MM.1S (cell line): ENCODE measurements around the gene ARMC9.

Experiments used
- DNase-seq: peaks from one replicate; pipeline ENCODE4 v3.0.0-alpha.2; 2015
- H2AFZ ChIP-seq: fragments of 300-600 bp; sonication (generic); 2 replicates; pipeline ENCODE4 v1.6.0; 2016; ENCODE audit warnings: antibody characterized with exemption, low read length
- H3F3A ChIP-seq: fragments of 300-600 bp; sonication (generic); 2 replicates; pipeline ENCODE4 v1.6.1; 2016; ENCODE audit warnings: mild to moderate bottlenecking, antibody characterized with exemption, low read length, moderate library complexity, mixed read lengths; ENCODE audit not compliant: insufficient read depth
- H3K27ac ChIP-seq: fragments of 300-600 bp; sonication (generic); 2 replicates; pipeline ENCODE4 v1.5.1; 2016; ENCODE audit warnings: mild to moderate bottlenecking, low read length
- H3K27me3 ChIP-seq: fragments of 300-600 bp; sonication (generic); replicated peaks from 2 replicates; pipeline ENCODE4 v1.6.0; 2016; ENCODE audit warnings: low read length; ENCODE audit not compliant: insufficient read depth
- H3K36me3 ChIP-seq: fragments of 300-600 bp; sonication (generic); replicated peaks from 2 replicates; pipeline ENCODE4 v1.6.1; 2016; ENCODE audit warnings: mild to moderate bottlenecking, low read length, mixed read lengths; ENCODE audit not compliant: insufficient read depth
- H3K4me1 ChIP-seq: fragments of 300-600 bp; sonication (generic); 2 replicates; pipeline ENCODE4 v1.6.1; 2016; ENCODE audit warnings: low read length, mixed read lengths
- H3K4me2 ChIP-seq: fragments of 300-600 bp; sonication (generic); 2 replicates; pipeline ENCODE4 v1.6.0; 2016; ENCODE audit warnings: low read depth, low read length
- H3K4me3 ChIP-seq: fragments of 300-600 bp; sonication (generic); 2 replicates; pipeline ENCODE4 v1.5.1; 2016; ENCODE audit warnings: low read length, mixed read lengths
- H3K79me2 ChIP-seq: fragments of 300-600 bp; sonication (generic); 2 replicates; pipeline ENCODE4 v1.6.1; 2016; ENCODE audit warnings: mixed run types, low read length, mixed read lengths
- H3K9ac ChIP-seq: fragments of 300-600 bp; sonication (generic); 2 replicates; pipeline ENCODE4 v1.6.1; 2016; ENCODE audit warnings: low read length, mixed read lengths
- H3K9me2 ChIP-seq: fragments of 300-600 bp; sonication (generic); replicated peaks from 2 replicates; pipeline ENCODE4 v1.6.1; 2016; ENCODE audit warnings: mild to moderate bottlenecking, low read length, mixed read lengths; ENCODE audit not compliant: insufficient read depth
- H3K9me3 ChIP-seq: fragments of 300-600 bp; sonication (generic); replicated peaks from 2 replicates; pipeline ENCODE4 v1.6.1; 2016; ENCODE audit warnings: mild to moderate bottlenecking, low read length, mixed read lengths; ENCODE audit not compliant: insufficient read depth
- H4K20me1 ChIP-seq: fragments of 300-600 bp; sonication (generic); 2 replicates; pipeline ENCODE4 v1.6.1; 2016; ENCODE audit warnings: mild to moderate bottlenecking, low read length, moderate library complexity, mixed read lengths; ENCODE audit not compliant: insufficient read depth
- CTCF ChIP-seq: fragments of 300-600 bp; sonication (generic); IDR thresholded peaks from 2 replicates; pipeline ENCODE4 v1.5.1; 2016; ENCODE audit warnings: antibody characterized with exemption, low read length, mixed read lengths
- EZH2 ChIP-seq: fragments of 300-600 bp; sonication (generic); optimal IDR thresholded peaks from 2 replicates; pipeline ENCODE3; 2017; ENCODE audit warnings: low read depth, mild to moderate bottlenecking, antibody characterized with exemption, low read length, mixed read lengths
- EZH2phosphoT487 ChIP-seq: fragments of 300-600 bp; sonication (generic); IDR thresholded peaks from 2 replicates; pipeline ENCODE4 v1.6.1; 2018; ENCODE audit warnings: antibody characterized with exemption, low read length

The ARMC9 gene

GRCh38 chr2:231415029-231415428 lies 216.6 kb downstream of the ARMC9 start:
- Histone ChIP-seq H3K9ac (no peak overlapping the region), H3F3A (no peaks in the 10 kb centered on the region), H2AFZ (no peak overlapping the region)

GRCh38 chr2:231418820-231419640 lies 220.6 kb downstream of the ARMC9 start:
- no peaks in the 10 kb centered on the region for H3K36me3 ChIP-seq
- H3F3A ChIP-seq = no peaks in the 10 kb centered on the region
- H3K9me2 ChIP-seq = no peaks in the 10 kb centered on the region
- no peaks in the 10 kb centered on the region for H3K27me3 ChIP-seq
- H2AFZ ChIP-seq = no peak overlapping the region
- no peak overlapping the region for H3K27ac ChIP-seq
- DNase-seq = no peak
- no peak overlapping the region for H3K4me3 ChIP-seq
- H3K4me1 ChIP-seq = no peaks in the 10 kb centered on the region
- no peak for TF ChIP-seq CTCF
- no peak for TF ChIP-seq EZH2
- no peak for TF ChIP-seq EZH2phosphoT487
- no peaks in the 10 kb centered on the region for H3K79me2 ChIP-seq
- H3K9me3 ChIP-seq = no peaks in the 10 kb centered on the region
- H3K9ac ChIP-seq = no peak overlapping the region
- no peak overlapping the region for H3K4me2 ChIP-seq
- H4K20me1 ChIP-seq = no peaks in the 10 kb centered on the region

More at GRCh38 chr2:231415029-231415428, 216.6 kb downstream of the ARMC9 start:
- H3K4me3 ChIP-seq = no peak overlapping the region
- no peaks in the 10 kb centered on the region for H3K36me3 ChIP-seq
- no peaks in the 10 kb centered on the region for H3K79me2 ChIP-seq
- no peaks in the 10 kb centered on the region for H4K20me1 ChIP-seq
- no peak overlapping the region for H3K4me2 ChIP-seq
- no peaks in the 10 kb centered on the region; the same call in 1 of the 2 replicates for H3K27me3 ChIP-seq
- no peak for TF ChIP-seq EZH2phosphoT487
- no peak for TF ChIP-seq EZH2
- TF ChIP-seq CTCF = no peak
- no peak for DNase-seq
- H3K9me3 ChIP-seq = no peaks in the 10 kb centered on the region
- peaks cover 2% of the 10 kb centered on the region; the same call in 1 of the 2 replicates for H3K4me1 ChIP-seq
- H3K27ac ChIP-seq = no peak overlapping the region
- H3K9me2 ChIP-seq = no peaks in the 10 kb centered on the region

GRCh38 chr2:231421051-231421580 lies 222.7 kb downstream of the ARMC9 start:
- TF ChIP-seq EZH2phosphoT487 = no peak
- no peak for TF ChIP-seq CTCF
- no peak for TF ChIP-seq EZH2
- Histone ChIP-seq H3K27me3 (no peaks in the 10 kb centered on the region), H3K9me2 (no peaks in the 10 kb centered on the region), H3K79me2 (no peaks in the 10 kb centered on the region), H4K20me1 (no peaks in the 10 kb centered on the region), H3F3A (no peaks in the 10 kb centered on the region), H2AFZ (no peak overlapping the region), H3K4me2 (no peak overlapping the region), H3K9ac (no peak overlapping the region), H3K4me1 (no peaks in the 10 kb centered on the region), H3K27ac (no peak overlapping the region), H3K4me3 (no peak overlapping the region), H3K36me3 (no peaks in the 10 kb centered on the region), H3K9me3 (no peaks in the 10 kb centered on the region)
- no peak for DNase-seq
